MCF 10A (cell line): ENCODE data around the gene ATP10B. TPM values are rescaled to one million over a fixed set of nuclear protein-coding genes. Genes with fewer than 3 reads are reported as not detected.
A peak's percentile ranks its signal among the peaks of the same experiment; 100 is the strongest.

Experiments used
- BruUV-seq: library from RNA; stranded (reverse); fragments of 400-500 nt; replicated peaks from 2 replicates; lab custom pipeline; 2021; lab: Mats Ljungman, UMichigan
- CTCF ChIA-PET: fragments of 300-600 bp; sonication (Branson Sonifier 250); formaldehyde crosslinking; extraction: SDS; loops from one replicate; lab custom pipeline; 2021; ENCODE audit warnings: antibody characterized with exemption, inconsistent platforms; lab: Yijun Ruan, JAX
- POLR2A ChIA-PET: fragments of 300-600, 350-650 bp; sonication (Branson Sonifier 250); formaldehyde crosslinking; extraction: SDS; loops from one replicate; lab custom pipeline; 2020; ENCODE audit warnings: antibody characterized with exemption, inconsistent platforms; lab: Yijun Ruan, JAX
- DNase-seq: peaks from one replicate; pipeline ENCODE4 v3.0.0-alpha.2; 2018; ENCODE audit not compliant: unreplicated experiment
- H3K27ac Mint-ChIP-seq: one replicate; pipeline ENCODE4 v1.8.0; 2022; ENCODE audit warnings: mild to moderate bottlenecking, low read depth, mixed read lengths; ENCODE audit not compliant: unreplicated experiment
- H3K27me3 Mint-ChIP-seq: one replicate; pipeline ENCODE4 v1.8.0; 2022; ENCODE audit warnings: mixed read lengths; ENCODE audit not compliant: insufficient read depth, unreplicated experiment
- H3K36me3 Mint-ChIP-seq: one replicate; pipeline ENCODE4 v1.8.0; 2022; ENCODE audit warnings: mild to moderate bottlenecking, moderate library complexity, mixed read lengths; ENCODE audit not compliant: insufficient read depth, unreplicated experiment
- H3K4me1 Mint-ChIP-seq: one replicate; pipeline ENCODE4 v1.8.0; 2022; ENCODE audit warnings: mixed read lengths; ENCODE audit not compliant: insufficient read depth, unreplicated experiment
- H3K4me3 Mint-ChIP-seq: one replicate; pipeline ENCODE4 v1.8.0; 2022; ENCODE audit warnings: mild to moderate bottlenecking, moderate library complexity, mixed read lengths; ENCODE audit not compliant: unreplicated experiment
- H3K9me3 Mint-ChIP-seq: one replicate; pipeline ENCODE4 v1.8.0; 2022; ENCODE audit warnings: mixed read lengths; ENCODE audit not compliant: unreplicated experiment
- intact Hi-C: fragments of 100-400 bp; cut with micrococcal nuclease; formaldehyde crosslinking; loops from 2 replicates; pipeline ENCODE4 v1.14.1; 2022
- total RNA-seq: library from RNA; stranded (reverse); gene quantifications from 2 replicates; pipeline ENCODE4 v1.2.3, GENCODE V29; 2022
- TF ChIP-seq, protein P1 (sequence below): fragments of 200-600 bp; IDR thresholded peaks from one replicate; pipeline ENCODE4 v1.8.0; 2022; ENCODE audit warnings: antibody characterized with exemption, mild to moderate bottlenecking; ENCODE audit not compliant: unreplicated experiment

ATP10B gene
- total RNA-seq, 1 experiment from 2014 or later = not detected

DNA sequence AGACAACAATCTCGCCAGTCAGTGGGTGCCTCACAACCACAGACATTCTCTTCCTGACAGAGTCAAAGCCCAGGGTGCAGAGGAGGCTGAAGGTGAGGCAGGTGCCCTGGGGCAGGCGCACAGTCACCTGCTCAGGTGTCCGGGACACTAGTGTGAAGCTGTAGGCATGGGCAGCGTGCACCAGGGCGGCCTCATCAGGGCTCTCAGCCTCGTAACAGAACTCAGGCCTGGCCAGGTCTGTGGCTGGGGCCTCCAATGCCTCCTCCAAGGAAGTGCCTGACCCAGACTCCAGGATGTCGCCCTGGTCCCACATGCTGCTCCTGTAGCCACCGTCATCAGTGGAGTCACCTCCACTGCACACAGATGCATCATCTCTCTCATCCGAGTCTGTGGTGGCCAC lies 231.6 kb downstream of the ATP10B start:
- BruUV-seq = no TSS peak
- TF ChIP-seq, protein P1, sequence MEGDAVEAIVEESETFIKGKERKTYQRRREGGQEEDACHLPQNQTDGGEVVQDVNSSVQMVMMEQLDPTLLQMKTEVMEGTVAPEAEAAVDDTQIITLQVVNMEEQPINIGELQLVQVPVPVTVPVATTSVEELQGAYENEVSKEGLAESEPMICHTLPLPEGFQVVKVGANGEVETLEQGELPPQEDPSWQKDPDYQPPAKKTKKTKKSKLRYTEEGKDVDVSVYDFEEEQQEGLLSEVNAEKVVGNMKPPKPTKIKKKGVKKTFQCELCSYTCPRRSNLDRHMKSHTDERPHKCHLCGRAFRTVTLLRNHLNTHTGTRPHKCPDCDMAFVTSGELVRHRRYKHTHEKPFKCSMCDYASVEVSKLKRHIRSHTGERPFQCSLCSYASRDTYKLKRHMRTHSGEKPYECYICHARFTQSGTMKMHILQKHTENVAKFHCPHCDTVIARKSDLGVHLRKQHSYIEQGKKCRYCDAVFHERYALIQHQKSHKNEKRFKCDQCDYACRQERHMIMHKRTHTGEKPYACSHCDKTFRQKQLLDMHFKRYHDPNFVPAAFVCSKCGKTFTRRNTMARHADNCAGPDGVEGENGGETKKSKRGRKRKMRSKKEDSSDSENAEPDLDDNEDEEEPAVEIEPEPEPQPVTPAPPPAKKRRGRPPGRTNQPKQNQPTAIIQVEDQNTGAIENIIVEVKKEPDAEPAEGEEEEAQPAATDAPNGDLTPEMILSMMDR = no peak
- H3K27me3 Mint-ChIP-seq = no peaks in the 10 kb centered on the region
- CTCF ChIA-PET = interaction anchor here (0.5 to 1.4 kb wide), 2 partner anchors 9 to 66 kb away, joined by 3 read pairs; no protein-coding TSS in a partner anchor
- H3K4me1 Mint-ChIP-seq = no peaks in the 10 kb centered on the region
- POLR2A ChIA-PET = no interaction called here
- no peak overlapping the region for H3K4me3 Mint-ChIP-seq
- no peaks in the 10 kb centered on the region for H3K36me3 Mint-ChIP-seq
- DNase-seq = no peak
- no peak overlapping the region for H3K27ac Mint-ChIP-seq
- intact Hi-C loops = no loop called here
- H3K9me3 Mint-ChIP-seq = no peaks in the 10 kb centered on the region

DNA sequence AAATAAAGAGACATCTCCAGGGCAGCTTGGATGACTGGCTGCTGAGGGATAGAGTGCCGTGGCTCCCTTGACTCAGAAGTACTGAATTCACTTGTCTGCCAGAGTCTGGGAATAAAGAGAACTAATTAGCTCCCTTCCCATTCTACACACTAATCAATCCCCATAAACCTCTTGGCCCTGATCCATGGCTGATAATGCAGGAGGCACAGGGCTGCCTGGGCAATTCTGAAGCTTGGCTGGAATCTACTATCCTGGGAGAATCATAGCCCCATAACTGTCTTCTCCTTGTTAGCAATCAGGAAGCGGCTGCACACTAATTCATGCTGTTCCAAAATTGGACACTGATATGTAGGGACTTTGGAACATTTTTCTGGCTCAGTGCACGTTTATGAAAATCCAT lies 232.6 kb downstream of the ATP10B start:
- POLR2A ChIA-PET = no interaction called here
- BruUV-seq = no TSS peak

DNA sequence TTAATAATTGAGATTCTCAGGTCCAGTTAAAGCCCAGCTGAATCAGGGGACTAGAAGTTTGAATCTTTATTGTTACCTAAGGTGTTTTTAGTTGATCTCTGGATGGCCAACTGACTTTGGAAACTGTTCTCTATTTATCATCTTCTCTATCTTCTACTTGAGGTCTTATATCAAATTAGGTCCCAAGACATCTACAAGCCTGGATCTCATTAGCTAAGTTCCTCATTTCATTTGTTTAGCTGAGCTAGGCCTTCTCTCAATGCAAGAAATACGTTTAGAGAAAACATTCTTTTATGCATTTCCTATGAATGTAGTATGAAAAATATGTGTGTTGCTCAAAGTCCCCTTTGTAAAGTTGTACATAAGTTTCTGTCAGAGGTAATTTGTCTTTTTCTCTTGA lies 233.7 kb downstream of the ATP10B start:
- intact Hi-C loops = no loop called here
- CTCF ChIA-PET = interaction anchor here (0.5 to 0.7 kb wide), 2 partner anchors 27 to 1125 kb away, joined by 3 read pairs; no protein-coding TSS in a partner anchor
- no peaks in the 10 kb centered on the region for H3K9me3 Mint-ChIP-seq
- H3K27me3 Mint-ChIP-seq = no peaks in the 10 kb centered on the region
- POLR2A ChIA-PET = no interaction called here
- no peaks in the 10 kb centered on the region for H3K36me3 Mint-ChIP-seq
- no peak overlapping the region for H3K4me3 Mint-ChIP-seq
- no peak for DNase-seq
- no peaks in the 10 kb centered on the region for H3K4me1 Mint-ChIP-seq
- TF ChIP-seq, protein P1 = no peak
- H3K27ac Mint-ChIP-seq = no peak overlapping the region
- BruUV-seq = no TSS peak

More for the DNA sequence above, 232.6 kb downstream of the ATP10B start:
- Mint-ChIP-seq H3K27me3 (no peaks in the 10 kb centered on the region), H3K36me3 (no peaks in the 10 kb centered on the region), H3K4me1 (no peaks in the 10 kb centered on the region), H3K27ac (no peak overlapping the region), H3K9me3 (no peaks in the 10 kb centered on the region), H3K4me3 (no peak overlapping the region)
- CTCF ChIA-PET = interaction anchor here (0.7 to 1.4 kb wide), 2 partner anchors 10 to 71 kb away, joined by 3 read pairs; no protein-coding TSS in a partner anchor
- TF ChIP-seq, protein P1 = no peak
- no peak for DNase-seq
- intact Hi-C loops = no loop called here

DNA sequence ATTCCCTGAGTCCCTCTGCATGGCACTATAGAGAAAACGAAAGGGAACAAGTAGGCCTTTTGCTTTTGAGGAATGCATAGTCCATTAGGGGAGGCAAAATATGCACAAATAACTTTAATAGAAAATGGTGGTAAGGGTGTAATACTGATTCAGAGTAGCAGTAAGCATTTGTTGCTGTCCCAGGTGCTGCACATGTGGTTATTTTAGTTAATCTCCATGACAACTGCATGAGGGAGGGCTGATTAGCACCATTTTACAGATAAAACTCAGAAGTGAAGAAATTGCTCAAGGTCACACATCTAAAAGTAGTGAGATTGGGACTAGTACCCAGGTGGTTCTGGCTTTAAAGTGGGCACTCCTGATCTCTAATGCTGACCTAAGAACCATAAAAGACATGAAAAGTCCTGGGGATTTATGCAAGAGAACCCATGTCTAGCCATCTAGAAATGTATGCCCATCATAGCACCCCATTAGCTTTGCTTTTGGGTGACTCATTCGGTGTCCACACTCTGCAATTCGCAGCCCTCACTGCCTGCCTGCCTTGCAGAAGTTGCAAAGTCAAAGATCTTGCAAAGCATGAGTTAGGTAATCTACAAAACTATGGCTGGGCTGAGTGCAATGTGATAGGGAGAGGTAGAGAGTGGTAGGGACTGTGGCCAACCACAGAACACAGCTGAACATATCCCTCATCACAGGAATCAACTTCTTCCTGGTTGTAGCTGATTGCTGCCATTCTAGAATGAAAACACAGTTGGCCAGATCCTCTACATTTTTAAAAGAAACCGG lies 235.1 kb downstream of the ATP10B start:
- Mint-ChIP-seq H3K9me3 (no peaks in the 10 kb centered on the region), H3K4me3 (no peak overlapping the region), H3K27me3 (peaks cover 6% of the 10 kb centered on the region), H3K36me3 (no peaks in the 10 kb centered on the region), H3K4me1 (peaks cover 3% of the 10 kb centered on the region), H3K27ac (no peak overlapping the region)
- no TSS peak for BruUV-seq
- ChIA-PET POLR2A (interaction anchor here (0.7 kb wide), 1 partner anchor 1790 kb away, joined by 3 read pairs; no protein-coding TSS in a partner anchor), CTCF (interaction anchor here (0.7 to 0.8 kb wide), 2 partner anchors 9 to 32 kb away, joined by 3 to 6 read pairs; no protein-coding TSS in a partner anchor)
- intact Hi-C loops = no loop called here
- TF ChIP-seq, protein P1 = no peak
- peak; percentile 13 for DNase-seq
